ENCODE data around the gene PEAK1. TPM values are rescaled to one million over a fixed set of nuclear protein-coding genes. Genes with fewer than 3 reads are reported as not detected.

PEAK1 gene
- total RNA-seq, 1 experiment from 2014 or later = 21.2 TPM

DNA sequence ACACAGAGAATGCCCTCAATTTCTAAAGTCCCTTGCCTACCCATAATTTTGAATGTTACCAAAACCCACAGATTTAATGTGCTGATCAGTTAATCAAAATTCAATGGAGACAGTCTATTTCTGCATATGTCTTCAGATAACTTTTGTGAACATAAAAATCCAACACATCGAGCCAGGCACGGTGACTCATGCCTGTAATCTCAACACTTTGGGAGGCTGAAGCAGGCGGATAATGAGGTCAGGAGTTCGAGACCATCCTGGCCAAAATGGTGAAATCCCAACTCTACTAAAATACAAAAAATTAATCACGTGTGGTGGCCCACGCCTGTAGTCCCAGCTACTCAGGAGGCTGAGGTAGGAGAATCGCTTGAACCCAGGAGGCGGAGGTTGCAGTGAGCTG is 49.3 kb downstream of the PEAK1 start:
- Histone ChIP-seq H2BK12ac (ENCODE audit: insufficient read length, low read depth, low read length) (no peak overlapping the region), H3T11ph (ENCODE audit: low read length) (no peak overlapping the region)

More for the DNA sequence above, 49.3 kb downstream of the PEAK1 start:
- DNase-seq = no peak
- H2AK5ac ChIP-seq (ENCODE audit: insufficient read length, low read length) = no peak overlapping the region
- H3K23me2 ChIP-seq (ENCODE audit: insufficient read length, low read depth, low read length, poor library complexity, severe bottlenecking) = no peaks in the 10 kb centered on the region
- H3K23ac ChIP-seq (ENCODE audit: insufficient read length, low read depth, low read length) = no peak overlapping the region
- no peak overlapping the region for H2BK5ac ChIP-seq (ENCODE audit: insufficient read length, low read length)
- no peak overlapping the region for H3K4me2 ChIP-seq (ENCODE audit: insufficient read depth, insufficient read length, low read length)
- no peak overlapping the region for H4K5ac ChIP-seq (ENCODE audit: insufficient read length, low read depth, low read length)
- no peaks in the 10 kb centered on the region for H3K4me1 ChIP-seq (ENCODE audit: insufficient read depth, low read length)
- no peak overlapping the region for H3K18ac ChIP-seq (ENCODE audit: insufficient read length, low read depth, low read length)
- no peaks in the 10 kb centered on the region for H3K9me3 Mint-ChIP-seq
- H3K79me2 ChIP-seq (ENCODE audit: insufficient read depth, low read length) = 0 out of 2 replicates have a peak, but pooled peaks cover 2% of the 10 kb centered on the region
- 0 out of 7 replicates have a peak, but pooled peaks cover 0 to 4% (median 0%) of the 10 kb centered on the region in 3 experiments for H3K36me3 Mint-ChIP-seq (ENCODE audit: insufficient read depth in 1 of 3, low read depth in 3 of 3)
- no peak overlapping the region for H4K91ac ChIP-seq (ENCODE audit: insufficient read length, low read depth, low read length)
- no peak overlapping the region for H2BK20ac ChIP-seq (ENCODE audit: low read depth, low read length, poor library complexity, severe bottlenecking)
- no peak overlapping the region for H3K4ac ChIP-seq (ENCODE audit: low read depth, low read length)
- no peaks in the 10 kb centered on the region for H4K20me1 ChIP-seq (ENCODE audit: control insufficient read depth, insufficient read depth, insufficient read length)
- no peaks in the 10 kb centered on the region for H3K79me1 ChIP-seq (ENCODE audit: insufficient read depth, low read depth, low read length, poor library complexity, severe bottlenecking)
- H3K14ac ChIP-seq (ENCODE audit: insufficient read depth, low read length) = no peak overlapping the region
- no peak overlapping the region for H3K27ac Mint-ChIP-seq
- no peak overlapping the region for H4K8ac ChIP-seq (replicated peaks; ENCODE audit: insufficient read length, low read depth, low read length)
- H3K27me3 Mint-ChIP-seq (ENCODE audit: low read depth) = no peaks in the 10 kb centered on the region
- H2AFZ ChIP-seq (ENCODE audit: low read length) = no peak overlapping the region
- TF ChIP-seq, protein P1, sequence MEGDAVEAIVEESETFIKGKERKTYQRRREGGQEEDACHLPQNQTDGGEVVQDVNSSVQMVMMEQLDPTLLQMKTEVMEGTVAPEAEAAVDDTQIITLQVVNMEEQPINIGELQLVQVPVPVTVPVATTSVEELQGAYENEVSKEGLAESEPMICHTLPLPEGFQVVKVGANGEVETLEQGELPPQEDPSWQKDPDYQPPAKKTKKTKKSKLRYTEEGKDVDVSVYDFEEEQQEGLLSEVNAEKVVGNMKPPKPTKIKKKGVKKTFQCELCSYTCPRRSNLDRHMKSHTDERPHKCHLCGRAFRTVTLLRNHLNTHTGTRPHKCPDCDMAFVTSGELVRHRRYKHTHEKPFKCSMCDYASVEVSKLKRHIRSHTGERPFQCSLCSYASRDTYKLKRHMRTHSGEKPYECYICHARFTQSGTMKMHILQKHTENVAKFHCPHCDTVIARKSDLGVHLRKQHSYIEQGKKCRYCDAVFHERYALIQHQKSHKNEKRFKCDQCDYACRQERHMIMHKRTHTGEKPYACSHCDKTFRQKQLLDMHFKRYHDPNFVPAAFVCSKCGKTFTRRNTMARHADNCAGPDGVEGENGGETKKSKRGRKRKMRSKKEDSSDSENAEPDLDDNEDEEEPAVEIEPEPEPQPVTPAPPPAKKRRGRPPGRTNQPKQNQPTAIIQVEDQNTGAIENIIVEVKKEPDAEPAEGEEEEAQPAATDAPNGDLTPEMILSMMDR (conservative IDR thresholded peaks at IDR 0.05) = no peak
- no peak overlapping the region for H3K56ac ChIP-seq (ENCODE audit: insufficient read length, low read depth, low read length)
- H3K4me1 Mint-ChIP-seq = peaks cover 5 to 10% of the 10 kb centered on the region in 2 experiments; a peak in 3 of 4 replicates
- H2BK15ac ChIP-seq (ENCODE audit: low read depth, low read length) = no peak overlapping the region
- no peak overlapping the region for H2BK120ac ChIP-seq (ENCODE audit: low read depth, low read length, poor library complexity, severe bottlenecking)
- H3K4me3 Mint-ChIP-seq = no peak overlapping the region
- H3K27me3 ChIP-seq (ENCODE audit: insufficient read depth, low read length) = no peaks in the 10 kb centered on the region
- H3K9ac ChIP-seq (ENCODE audit: extremely low read depth, insufficient read length, low read length) = no peak overlapping the region
- no peak overlapping the region for H3K27ac ChIP-seq (ENCODE audit: insufficient read length, low read depth, low read length)
- WGBS (ENCODE audit: extremely low coverage, insufficient read length, low lambda C conversion rate) = no CpG with 5 or more reads among the region's 8 CpGs
- no peaks in the 10 kb centered on the region for H3K9me3 ChIP-seq (ENCODE audit: control insufficient read depth, low read depth, low read length)

Measured in H9 (cell line).